Pons (tissue), 1 donor: ENCODE data around the gene PTPRN2.
A peak's percentile ranks its signal among the peaks of the same experiment; 100 is the strongest.
"Not testable (repeated sequence)": the region's sequence is repeated elsewhere in the genome, so short reads cannot be mapped to it uniquely, and the experiment has no call there.

Experiments
- DNase-seq: peaks from one replicate; pipeline ENCODE4 v3.0.0-alpha.2; 2016; ENCODE audit warnings: low spot score

The PTPRN2 gene

DNA sequence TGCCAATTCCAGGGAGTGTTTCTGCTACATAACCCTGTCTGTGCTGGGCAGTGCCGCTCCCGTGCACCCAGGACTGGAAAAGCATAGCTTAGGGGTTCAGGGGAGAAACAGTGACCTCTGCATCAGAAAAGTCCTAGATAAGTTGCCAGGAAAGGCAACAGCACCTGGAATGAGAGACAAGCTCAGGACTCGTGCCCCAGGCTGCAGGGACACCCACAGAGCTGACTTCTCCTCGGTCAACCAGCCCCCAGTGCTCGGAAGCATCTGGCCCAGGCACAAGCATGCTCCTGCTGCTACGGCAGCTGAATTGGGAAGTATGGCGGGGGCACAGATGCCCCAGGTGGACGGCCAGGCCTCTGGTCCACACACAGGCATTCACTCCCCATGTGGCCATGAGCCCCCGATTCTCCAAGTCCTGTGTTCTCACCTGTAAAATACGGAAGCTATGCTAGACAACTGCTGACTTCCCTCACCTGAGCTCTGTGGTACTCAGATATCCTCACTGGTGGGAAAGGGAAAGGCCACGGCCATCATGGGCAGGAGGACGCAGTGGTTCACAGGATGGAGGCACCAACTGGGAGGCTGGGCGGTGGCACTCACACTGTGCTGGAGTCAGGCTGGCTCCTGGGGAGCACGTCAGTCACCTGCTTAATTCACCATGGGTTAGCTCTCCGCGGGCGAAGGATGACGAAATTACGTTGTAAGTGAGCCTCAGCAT lies 220.5 kb downstream of the PTPRN2 start:
- no peak for DNase-seq

DNA sequence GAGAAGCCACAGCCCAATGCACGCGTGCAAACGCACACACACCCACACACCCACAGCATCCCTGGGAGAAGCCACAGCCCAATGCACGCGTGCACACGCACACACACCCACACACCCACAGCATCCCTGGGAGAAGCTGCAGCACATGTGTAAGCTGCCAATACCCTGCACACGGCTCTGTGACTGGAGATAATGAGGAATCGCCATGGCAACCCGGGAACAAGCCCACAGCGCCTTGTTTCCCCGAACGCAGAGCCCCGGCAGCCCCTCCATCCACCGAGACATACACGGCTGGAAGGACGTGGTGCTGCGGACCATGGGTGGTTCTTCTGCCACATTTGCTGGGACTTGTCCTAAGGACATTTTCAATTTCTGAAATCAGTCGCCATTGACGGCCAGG lies 221.3 kb downstream of the PTPRN2 start:
- DNase-seq, result no peak

DNA sequence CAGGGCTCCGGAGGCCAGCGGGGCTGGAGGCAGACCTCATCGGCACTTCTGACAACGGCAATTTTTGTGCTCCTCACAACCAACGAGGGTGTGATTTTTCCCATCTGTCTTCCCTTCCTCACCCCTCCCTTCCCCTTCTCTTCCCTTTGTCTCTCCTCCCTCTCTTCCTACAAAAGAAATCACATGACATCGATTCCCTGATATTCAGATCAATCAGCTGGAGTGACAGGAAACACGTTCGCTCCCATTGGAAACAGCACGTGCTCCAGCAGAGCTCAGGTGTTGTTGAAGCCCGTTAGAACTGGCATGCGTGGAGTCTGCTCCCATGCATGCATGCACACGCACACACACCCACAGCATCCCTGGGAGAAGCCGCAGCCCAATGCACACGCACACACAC lies 222.4 kb downstream of the PTPRN2 start:
- no peak for DNase-seq

DNA sequence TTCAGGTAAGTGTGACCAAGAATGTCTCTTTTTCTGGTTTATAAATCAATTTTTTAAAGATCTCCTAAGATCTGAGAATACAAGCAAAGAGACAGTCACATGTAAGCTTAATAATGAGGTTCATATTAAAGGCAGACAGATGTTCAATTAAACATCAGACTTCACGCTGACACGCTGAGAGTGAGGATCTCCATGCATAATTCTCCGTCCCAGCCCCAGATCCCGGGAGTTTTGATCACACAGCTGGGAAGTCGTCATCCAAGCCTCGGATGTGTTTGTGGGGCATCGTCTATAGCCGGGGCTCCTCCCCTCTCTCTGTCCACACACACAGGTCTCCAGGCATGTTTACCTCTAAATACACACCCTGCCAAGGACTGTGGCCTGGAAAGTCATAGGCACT lies 223.2 kb downstream of the PTPRN2 start:
- DNase-seq, result no peak

DNA sequence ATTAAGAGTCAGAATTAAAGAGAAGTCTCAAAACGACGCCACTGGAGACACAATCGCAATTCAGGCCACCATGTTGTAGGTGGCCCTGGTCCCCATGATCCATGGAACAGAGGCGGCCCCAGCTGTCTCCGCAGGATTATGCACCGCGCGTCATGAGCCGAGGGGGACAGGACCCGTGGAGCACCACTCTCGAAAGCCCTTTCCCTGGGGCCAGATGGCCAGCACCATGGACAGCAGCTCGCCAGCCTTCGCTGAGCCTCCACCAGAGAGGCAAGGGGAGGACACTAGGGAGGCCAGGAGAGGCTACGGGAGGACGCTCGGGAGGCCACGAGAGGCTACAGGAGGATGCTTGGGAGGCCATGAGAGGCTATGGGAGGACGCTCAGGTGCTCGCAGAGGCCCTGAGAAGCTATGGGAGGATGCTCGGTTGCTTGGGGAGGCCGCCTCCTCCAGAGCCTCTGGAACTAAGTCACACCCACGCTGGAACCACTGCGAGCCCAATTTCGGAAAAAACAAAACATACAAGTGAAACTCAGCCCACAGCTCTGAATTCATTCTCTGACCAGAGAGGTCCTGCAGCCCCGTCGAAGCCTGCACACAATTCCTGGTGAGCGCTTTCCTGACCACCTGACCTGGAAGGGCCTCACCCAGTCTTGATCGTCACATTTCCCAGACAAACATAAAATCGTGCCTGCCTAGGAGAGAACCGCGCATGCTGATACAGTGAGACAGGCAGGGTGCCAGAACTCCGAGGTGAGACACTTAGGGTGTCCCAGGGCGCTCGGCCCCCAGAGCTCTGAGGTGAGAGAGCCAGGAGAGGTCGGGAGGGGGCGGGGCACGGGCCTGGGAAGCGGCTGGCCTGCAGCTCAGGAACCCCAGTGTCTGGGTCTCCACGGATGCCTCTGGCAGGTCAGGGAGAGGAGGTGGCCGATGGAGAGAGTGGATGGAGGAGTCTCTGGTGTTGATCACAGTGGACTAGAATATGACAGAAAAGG lies 224.4 kb downstream of the PTPRN2 start:
- no peak for DNase-seq

DNA sequence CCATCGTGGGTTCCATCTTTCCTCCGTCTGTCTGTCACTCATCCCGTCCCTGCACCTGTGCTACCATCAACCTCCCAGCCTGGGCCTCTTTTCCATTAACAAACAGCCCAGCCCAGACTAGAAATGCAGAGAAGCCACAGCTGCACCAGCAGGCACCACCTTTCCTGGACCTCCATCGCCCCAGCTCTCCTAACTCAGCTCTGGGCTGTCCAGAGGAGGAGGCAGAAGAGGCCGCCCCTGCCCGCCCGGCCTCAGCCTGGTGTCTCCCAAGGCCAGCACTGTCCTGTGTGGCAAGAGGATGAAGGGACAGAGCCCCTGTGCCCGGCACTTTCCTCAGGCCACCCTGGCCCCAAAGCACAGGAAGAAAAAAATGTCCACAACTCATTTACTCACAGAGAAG lies 225.6 kb downstream of the PTPRN2 start:
- no peak for DNase-seq

DNA sequence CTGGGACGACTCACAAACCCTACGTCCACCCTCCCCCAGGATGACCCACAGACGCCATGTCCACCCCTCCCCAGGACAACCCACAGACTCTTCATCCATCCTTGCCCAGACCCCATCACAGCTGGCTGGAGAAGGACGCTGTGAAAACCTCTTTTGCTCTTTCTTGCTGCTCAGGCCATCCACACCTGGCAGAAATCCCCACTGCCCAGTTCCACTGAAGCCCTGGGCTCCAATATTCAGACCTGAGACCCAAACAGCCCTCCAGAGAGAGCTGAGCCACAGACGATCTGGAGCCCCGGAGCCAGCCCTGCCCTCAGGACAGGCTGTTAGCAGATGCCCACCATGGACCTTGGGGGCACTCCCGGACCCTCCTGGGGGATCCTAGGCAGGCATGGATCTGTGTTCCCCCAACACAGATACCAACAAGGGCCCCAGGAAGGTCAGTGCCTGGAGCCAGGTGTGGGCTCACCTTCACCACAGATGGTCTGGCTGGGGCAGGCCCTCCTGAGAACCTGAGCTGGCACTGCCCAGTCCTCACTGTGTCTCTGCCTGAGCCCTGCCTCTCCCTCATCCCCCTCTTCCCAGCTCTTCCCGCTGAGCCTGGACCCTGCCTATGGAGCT lies 226.2 kb downstream of the PTPRN2 start:
- DNase-seq, result no peak

DNA sequence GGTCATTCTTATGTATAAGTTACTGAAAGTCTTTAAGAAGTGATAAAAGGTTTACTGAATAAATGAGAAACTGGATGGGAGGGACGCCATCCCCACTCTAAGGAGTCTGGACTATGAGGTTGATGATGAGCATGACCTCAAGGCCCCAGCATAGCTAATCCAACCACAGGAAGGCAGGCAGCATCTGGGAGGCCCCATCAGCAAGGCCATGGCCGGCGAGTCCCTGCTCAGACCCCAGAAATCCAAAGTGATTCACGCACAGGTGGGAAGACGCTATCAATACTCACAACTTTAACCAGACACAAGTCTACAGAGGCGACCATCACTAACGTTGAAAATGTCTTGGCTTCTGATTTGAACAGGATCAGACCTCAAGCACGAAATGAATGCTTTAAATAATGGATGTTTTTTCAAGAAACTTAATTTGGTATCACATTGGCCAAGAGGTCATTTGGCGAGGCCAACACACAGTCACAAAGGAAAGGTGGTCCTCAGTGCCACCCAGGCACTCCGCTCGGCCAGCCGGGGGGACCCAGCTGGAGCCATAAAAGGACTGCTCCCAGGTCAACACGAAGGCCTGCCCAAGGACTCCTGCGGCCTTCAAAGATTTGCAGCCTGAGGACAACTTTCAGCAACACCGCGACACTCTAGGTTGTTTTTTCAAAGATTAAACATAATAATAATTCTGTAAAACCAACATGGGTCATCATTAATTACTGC lies 228.5 kb downstream of the PTPRN2 start:
- no peak for DNase-seq

DNA sequence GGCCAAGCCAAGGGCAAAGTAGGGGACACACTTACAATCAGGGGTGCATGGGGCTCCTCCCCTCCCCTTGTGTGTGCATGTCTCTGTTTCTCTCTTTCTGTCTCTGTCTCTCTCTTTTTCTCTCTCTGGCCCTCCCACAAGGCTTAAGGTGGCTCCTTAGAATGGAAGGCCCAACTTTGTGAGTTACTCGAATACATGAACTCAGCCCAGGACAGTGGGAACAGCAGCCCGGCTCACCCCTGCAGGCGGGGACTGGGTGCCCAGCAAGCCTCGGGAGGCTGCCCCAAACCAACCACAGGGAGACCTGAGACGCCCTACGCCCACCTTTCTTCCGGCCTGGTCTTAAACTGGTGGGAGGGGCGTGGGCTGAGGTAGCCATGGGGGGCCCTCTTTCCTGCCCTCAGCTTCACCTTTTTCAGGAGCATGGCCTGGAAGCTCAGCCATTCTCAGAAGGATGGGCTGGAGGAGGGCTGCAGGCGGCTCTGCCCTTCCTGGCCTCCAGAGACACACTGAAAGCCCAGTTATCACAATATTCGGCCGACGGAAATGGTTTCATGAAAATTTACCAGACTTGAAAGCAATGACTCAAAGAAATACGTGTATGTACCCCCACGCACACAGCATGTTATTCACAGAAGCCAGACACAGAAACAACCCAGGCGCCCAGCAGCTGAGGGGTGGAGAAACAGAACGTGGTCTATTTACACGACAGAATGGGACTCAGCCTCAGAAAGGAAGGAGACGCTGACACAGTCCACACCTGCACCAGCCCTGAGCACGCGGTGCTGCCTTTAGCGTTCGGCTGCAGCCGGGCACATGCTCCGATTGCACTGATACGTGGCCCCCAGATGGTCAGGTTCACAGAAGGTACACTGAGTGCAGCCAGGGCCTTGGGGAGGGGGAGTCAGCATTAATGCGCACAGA lies 229.5 kb downstream of the PTPRN2 start:
- no peak for DNase-seq

DNA sequence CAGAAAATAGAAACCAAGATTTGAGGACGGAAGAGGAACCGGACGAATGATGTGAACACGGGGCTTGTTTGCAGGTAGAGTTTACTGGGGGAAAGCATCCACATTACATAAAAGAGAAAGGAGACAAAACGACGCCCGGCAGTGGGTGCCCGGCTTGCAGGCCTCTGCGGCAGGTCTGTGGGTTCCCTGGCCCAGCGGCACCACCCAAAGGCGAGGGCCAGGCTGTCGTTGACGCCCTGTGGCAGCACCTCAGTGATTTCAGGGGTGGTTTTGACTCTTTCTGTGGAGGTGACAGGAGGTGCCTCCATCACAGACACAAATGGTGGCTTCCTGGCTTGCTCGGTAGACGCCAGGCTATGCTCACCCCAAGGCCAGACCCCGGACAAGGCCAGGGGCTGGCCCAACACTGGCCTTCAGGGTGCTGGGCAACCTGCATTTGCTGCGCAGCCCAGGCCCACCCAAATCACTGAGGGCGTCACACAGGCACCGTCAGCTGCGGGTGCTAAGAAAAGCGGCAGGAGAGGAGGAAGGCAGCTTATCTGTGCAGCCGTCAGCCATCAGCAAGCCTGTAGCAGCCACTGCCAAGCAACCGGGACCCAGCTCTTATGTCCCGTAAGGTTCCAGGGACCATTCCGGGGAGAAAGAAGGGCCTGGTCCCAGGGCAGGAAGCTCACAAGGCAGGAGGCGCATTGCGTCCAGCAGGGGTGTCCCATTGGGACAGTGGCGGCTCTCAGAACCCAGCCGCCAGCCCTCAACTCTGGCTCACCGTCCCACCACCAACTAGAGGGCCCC lies 230.3 kb downstream of the PTPRN2 start:
- no peak for DNase-seq

DNA sequence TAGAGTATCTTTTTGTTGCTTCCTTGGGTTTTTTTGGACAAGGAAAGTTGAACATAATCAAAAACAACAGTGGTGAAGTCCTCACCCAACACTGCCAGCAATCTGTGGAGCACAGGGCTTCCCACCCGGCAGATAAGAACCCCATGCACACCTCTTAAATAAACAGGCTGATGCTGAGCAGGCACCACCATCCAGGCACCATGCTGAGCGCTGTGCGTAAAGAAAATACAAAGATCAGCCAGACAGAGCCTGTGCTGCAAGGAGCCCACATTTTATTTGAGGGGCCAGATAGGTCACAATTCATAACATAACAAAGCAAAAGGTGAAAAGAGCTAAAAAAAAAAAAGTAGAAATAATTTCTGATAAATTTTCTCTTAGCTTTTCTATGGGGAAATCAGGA lies 231.2 kb downstream of the PTPRN2 start:
- no peak for DNase-seq

DNA sequence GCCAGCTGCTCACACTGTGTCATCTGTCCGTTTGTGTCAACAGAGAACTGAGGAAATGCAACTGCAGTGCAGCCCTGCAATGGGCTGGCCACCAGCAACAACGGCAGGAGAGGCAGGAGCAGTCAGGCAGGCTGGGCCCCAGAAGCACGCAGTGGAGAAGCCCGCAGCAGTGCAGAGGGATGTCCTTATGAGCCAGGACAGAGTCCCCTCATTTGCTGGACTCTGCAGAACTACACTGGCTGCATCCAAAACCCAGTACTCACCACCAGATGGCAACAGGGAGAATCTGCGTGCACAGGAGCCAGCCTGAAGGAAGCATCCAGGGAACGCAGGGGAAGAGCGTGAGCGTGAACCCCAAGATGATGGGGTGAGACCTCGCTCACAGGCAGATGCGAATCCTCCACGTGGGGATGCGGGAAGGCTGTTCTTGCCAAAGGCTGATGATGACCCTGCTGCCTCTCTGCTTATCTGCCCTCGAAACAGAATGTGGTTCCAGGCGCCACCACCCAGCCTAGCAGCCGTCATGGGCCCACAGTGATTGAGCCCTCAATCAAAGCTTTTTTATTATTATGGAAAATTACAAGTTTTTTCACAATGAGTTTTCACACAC lies 232.1 kb downstream of the PTPRN2 start:
- DNase-seq, result peak; percentile 24

DNA sequence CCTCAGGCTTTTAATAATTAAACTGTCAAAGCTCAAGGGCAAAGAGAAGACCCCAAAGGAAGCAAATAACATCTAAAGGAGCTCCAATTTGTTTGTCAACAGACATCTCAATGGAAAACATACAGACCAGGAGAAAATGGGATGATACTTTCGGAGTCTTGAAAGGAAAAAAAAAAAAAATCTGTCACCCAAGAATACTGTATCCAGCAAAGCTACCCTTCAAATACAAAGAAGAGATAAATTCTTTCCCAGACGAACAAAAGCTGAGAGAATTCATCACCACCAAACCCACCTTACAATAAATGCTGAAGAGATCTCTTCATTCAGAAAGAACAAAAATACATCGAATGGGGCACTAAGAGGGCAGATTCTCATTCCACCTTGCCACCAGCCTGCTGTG lies 232.8 kb downstream of the PTPRN2 start:
- DNase-seq, result no peak

DNA sequence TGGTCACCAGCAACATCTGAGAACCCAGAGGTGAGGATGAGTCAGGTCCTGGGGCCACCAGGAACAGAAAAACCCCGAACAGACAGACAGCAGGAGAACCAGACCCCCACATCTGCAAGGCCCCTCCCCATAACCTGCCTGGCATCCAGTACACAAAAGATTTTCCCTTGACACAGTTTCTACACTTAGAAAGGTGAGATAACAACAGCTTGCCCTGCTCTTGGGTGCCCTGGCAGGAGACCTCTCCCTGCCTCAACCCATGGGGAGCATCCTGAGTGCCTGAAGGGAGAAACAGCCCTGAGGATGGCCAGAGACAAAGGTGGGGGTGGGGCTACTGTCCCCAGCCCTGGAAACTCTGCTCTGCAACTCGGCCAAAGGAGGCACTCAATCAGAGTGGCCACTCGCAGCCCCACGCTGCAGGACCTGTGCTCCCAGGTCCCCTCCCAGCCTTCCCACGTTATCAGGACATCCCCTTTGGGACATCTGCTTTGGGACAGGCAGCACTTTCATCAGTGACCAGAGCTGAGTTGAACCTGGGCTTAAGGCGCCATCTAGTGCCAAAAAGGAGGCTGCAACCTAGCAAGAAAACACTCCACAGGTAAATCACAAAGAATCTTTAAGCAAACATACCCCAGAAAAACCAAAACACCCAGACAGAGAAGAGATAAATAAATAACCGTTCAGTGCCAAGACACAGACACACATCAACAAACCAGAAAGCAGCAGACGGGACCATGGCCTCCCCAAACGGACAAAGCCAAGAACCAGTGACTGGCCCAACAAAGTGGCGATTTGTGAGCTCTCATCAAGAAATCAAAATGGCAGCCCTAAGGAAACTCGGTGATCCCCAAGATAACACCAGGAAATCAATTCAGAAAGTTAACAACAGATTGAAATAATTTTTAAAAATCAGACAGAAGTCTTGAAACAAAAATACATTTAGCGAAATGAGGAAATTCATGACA lies 233.7 kb downstream of the PTPRN2 start:
- DNase-seq, result no peak

DNA sequence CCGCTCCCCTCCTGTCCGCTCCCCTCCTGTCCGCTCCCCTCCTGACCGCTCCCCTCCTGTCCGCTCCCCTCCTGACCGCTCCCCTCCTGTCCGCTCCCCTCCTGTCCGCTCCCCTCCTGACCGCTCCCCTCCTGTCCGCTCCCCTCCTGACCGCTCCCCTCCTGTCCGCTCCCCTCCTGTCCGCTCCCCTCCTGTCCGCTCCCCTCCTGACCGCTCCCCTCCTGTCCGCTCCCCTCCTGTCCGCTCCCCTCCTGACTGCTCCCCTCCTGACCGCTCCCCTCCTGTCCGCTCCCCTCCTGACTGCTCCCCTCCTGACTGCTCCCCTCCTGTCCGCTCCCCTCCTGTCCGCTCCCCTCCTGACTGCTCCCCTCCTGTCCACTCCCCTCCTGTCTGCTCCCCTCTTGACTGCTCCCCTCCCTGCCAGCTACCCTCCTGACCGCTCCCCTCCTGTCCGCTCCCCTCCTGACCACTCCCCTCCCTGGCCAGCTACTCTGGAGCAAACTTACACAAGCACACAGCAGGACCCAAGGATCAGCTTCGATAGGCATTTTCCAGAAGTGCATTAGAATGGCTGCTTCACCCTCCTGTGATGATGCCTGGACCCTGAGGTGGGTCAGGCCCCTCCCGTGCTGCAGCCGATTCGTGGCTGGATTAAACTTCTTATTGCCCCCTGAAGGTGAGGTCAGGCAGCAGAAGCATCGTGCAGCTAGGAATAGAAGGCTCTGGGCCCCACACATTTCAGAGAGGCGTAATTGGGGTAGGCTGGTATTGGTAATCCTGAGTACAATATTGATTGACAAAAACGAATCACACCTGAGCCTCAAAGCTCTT lies 235.5 kb downstream of the PTPRN2 start:
- DNase-seq, result not testable (repeated sequence)

DNA sequence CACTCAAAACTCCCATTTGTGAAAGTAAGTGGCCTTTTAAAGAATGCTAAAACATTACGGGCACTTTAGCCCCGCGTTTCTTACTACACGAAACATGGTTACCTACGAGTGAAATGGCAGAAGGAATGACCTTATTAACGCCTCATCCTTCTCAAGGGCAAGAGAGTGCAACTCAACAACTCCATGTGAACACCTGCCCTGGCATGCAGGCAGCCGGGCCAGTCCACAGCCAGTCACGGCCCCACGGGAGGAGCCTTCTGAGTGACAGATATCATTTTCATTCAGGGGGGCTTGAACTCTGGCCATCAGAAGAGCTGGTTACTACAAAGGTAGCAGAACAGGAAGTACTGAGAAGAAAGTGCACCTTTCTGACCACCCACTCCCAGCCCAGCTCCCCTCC lies 236.1 kb downstream of the PTPRN2 start:
- DNase-seq, result no peak

DNA sequence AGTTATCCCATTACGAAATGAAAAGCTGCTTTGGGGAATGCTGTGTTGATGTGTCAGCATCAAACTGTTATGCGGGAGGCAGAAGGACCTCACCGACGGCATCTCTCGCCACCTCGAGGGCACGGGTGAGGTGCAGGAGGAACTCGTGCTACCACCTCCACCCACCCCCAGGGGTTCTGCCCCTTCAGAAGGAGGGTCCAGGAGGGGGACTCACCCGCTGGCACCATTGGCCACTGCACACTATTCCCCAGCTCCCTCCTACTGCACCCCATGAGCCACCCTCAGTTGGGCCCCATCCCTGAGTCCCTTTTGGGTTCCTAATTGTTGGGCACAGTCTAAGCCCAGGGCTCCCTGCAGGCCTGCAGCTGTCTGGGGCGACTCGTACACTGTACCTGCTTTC lies 236.6 kb downstream of the PTPRN2 start:
- no peak for DNase-seq
